ENCODE data around the gene DIP2C.
"Not testable (repeated sequence)": the region's sequence is repeated elsewhere in the genome, so short reads cannot be mapped to it uniquely, and the experiment has no call there.

DIP2C gene

DNA sequence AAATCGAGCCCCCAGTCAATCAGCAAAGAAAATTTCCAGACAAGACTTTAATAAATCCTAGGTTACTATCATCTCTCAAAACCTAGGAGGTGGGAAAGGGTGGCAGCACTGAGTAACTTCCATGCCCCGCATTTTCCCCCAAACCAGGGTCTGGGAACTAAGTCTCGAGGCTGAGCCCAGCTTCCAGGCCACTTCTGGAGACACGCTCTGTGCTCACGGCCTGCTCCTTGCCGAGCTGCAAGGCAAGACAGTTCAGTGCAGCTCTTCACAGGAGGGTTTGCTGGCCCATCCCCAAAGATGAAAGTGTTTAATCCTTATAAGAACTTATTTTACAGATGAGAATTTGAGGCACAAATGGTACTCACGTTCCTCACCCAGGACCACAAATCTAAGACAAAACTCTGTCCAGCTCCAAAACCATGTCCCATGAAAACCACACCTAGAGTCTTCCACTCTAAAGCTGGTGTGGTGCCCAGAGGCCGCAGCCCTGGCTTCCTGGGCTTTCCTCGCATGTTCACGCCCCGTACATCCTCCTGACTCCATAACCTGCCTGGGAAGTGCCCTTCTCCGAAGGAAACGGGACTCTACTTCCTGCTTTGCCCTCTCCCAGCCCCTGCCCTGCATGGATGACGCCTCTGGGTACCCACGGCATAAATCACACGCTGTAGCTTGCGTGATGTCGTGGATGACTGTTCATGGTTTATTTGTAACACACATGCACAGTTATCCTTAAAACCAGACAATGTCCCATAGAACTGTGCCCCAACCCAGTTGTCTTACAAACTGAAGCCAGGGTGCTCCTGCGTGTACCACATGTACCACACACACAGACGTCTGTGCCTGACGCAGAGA, 201.2 kb downstream of the DIP2C start:
- DNase-seq = no peak

DNA sequence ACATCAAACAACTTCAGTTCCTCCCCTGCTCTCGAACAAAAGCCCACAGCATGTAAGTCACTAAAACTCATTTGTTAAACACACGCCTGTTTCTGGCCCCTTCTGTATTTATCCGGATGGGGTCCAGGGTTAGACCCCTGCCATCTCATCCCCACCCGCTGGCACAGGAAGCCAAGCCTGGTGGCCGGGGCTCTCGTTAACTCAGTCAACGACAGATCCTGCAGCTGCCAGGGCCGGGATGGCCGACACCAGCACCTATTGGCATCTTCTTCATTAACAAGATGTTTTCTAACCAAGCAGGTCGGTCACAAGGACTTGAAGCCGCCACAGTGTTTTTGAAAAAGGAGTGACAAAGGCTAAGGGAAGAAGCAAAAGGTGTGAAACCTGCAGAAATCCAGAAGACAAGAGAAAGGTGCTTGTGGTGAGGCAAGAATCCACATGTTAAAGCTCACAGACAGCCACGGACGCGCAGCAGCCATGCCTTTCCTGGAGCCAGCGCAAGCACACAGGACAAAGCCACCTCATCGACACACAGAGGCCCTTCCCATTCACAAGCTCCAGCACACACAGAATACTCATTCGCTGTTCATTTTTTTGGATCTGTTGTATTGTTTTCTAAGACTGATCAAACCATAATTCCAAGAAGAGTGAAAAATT, 202.7 kb downstream of the DIP2C start:
- no peak for DNase-seq

DNA sequence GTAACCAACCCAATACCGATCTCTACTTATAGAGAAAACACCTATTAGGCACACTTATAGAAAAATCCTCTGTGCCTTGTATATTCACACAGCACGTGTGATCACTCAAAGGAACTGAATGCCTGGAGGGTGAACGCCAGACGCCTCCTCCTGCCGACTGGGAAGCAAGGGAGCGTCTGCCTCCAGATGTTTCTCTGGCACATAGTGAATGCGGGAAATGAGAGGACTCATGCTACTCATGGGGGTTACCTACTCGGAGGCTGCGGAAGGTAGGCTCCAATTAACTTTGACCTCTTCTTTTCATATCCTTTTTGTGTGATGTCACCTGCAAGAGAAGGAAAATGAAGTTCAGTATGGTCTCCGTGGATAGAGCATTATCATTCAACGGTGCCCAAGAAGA, 203.3 kb downstream of the DIP2C start:
- DNase-seq = no peak

DNA sequence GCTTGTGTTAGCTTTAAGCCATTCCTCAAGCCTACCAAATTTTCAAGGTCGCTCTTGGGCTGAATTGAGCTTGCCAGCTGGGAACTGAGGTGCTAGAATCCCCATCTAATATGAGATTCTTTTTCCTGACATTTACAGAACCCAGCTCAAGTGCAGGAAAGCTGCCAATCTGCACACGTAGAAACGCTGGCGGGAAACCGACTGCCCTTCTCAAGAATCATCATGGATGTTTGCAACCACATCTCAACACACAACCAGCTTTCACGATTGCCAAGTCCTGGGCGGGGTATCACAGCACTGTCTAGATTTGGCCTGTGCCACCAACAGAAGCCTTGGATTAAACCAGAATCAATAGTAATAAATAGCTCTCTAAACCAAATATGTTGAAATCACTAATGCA, 203.7 kb downstream of the DIP2C start:
- no peak for DNase-seq

DNA sequence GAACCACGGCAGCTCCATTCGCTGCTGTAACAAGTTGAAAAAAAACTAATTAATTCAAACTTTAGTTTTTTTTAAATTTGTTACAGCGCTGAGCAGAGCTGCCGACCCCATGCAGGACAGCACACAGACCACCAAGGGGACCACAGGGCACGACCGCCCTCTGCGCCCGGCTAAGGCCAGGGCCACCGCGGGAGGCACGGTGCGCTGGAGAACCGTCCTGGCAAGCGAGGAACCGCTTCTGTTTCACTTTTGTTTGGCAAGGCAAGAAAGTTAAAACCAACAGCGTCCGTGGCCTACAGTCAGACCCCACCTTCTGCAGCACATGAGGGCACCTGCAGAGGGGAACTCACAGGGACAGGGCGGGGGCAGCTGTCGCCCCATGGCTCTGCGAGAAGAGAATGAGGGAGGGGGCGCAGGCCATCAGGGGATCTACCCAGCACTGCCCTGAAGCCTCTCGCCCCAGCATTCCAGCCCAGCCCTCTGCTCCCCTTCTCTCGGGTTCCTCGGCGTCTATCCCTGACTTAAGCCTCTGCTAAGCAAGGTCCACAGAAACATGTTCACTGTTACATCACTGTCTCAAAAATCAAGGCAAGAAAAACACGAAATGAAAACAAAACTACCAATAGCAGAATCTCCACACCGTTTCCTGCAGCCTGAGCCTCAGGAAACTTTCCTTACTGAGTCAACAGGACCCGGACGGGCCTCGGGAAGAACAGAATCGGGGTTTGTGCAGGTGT, 204.4 kb downstream of the DIP2C start:
- peak in 1 of 2 donors; percentile 27 for DNase-seq

DNA sequence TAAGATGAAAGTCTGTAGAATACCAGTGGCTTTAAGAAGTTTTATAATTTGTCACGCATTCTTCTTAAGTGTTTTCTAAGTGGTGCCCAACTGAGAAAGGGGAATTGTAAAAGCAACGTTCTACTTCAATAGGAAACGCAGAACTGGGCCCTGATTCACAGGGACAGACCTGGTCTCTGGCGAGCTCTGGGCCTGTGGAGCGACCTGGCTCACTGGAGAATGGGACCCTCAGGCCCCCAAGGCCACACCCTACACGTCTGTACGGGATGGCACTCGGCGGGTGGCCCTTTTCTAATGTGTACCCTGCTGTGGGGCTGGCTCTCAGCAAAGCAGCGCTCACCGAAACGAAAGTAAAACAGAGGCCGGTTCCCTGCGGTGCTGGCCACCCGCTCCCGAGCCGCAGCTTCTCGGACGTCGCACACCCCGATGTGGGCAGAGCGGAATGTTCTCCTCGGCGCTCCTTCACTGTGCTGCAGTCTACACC, 205.0 kb downstream of the DIP2C start:
- peak; percentile 14 to 30 for DNase-seq

DNA sequence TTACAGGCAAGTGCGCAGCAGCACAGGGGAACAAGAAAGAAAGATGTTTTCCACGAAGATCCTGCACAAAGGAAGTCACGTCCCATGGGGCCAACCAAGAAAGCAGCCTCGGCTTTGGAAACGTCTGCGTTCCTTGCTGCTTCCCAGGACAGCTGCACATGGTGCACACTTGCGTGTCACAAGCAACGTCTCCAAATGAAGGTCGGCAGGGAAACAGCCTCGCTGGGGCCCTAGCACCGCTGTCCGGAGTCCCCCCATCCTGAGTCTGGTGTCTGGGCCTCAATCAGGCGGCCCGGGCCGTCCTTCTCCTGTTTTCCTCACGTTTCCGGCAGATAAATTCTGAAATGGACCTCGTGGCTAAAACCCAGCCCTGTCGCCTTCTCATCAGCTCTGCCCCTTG, 206.2 kb downstream of the DIP2C start:
- DNase-seq = no peak

DNA sequence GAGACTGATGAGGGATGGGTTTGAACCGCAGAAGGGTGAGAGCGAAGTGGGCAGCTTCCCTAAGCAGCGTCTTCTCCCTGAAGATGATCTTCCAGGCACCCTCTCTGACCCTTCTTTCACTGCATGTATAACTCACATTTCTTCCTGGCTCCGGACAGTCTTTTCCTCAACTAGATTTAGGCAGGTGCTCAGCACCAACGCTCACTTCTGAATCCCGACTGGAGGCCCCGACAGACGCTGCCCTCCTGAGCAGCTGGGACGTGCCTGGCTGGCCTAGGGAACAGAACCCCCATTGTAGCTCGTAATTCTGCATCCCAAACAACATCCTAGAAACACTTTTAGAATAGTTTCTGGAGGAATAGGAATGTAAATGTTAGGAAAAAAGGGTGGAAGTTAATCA, 206.6 kb downstream of the DIP2C start:
- DNase-seq = no peak

DNA sequence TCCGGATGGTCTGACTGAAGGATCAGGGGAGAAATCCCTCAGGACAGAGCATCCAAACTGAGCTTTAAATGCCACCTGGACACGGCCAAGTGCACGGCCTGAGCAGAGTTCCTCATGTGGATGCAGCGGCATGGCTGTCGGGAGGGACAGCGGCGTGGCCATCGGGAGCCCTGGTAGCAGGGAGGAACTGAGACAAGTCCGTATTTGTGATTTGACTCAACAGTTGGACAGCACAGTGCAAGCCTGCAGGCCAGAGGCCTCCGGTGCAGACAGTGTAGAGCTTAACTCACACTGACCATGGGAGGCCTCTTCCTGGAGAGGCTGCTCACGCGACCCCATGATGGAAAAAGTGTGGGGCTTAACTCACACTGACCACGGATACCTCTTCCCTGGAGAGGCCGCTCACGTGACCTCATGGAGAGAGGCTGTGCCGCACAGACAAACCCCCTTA, 207.4 kb downstream of the DIP2C start:
- no peak for DNase-seq

DNA sequence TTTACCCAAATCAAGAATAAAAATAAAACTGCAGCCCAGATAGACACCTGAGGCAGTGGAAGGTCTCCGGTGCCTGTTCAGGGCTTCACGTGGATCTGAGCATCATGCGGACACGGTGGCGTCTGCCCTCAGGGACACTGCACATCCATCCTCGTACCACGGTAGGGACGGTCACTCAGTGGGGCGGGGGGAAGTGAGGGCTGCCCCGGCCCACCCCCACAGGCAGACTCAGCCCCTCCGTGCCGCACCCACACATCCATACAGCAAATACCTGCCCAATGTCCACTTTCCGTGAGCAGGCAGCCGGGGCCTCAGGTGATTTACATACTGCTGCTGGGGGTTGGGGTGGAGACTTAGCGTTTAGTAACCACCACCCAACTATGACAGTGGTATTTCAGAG, 207.8 kb downstream of the DIP2C start:
- no peak for DNase-seq

DNA sequence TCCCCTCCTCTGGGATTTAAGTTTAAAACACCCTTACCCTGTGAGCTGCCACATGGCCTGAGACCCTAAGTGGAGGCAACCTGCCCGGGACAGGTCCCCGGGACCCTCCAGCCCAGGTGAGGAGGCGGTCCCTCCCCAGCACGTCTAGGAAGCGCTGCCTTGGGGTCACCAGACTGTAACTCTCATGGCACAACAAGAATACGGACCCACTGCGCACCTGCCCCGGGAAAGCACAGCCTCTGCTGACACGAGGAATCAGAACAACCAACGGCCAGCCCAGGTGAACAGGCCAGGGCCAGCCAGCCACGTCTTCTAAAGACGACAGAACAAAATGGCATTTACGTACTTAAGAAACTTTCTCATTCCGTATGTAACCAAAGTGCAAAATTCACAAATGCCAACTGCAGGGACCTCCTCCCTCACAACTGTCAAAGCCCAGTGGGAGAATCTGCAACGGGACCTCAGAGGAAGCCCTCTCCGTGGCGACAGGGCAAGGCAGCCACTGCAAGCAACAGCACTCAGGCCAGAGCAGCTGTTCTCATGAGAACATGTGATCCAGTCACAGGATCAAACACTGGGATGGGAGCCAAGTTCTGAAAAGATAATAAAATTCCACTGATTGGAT, 208.4 kb downstream of the DIP2C start:
- DNase-seq = no peak

DNA sequence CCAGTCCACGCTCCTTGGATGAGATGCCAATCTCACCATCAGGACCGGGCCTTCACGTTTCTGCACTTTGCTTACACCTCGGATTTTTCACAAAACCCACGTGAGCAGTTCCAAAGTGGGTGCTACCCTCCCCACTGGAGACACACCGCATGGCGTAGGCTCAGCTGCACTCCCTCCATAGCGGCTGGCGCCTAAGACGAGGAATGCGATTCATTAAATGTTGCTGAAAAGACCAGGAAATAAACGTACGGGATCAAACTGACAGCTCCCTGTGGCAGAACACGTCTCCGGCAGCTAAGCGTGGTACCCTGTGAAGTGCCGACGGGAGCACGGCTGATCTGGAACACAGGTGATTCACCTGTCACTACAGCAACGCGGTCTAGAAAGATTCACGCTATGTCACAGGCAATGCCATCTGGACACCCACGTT, 209.0 kb downstream of the DIP2C start:
- DNase-seq = no peak

DNA sequence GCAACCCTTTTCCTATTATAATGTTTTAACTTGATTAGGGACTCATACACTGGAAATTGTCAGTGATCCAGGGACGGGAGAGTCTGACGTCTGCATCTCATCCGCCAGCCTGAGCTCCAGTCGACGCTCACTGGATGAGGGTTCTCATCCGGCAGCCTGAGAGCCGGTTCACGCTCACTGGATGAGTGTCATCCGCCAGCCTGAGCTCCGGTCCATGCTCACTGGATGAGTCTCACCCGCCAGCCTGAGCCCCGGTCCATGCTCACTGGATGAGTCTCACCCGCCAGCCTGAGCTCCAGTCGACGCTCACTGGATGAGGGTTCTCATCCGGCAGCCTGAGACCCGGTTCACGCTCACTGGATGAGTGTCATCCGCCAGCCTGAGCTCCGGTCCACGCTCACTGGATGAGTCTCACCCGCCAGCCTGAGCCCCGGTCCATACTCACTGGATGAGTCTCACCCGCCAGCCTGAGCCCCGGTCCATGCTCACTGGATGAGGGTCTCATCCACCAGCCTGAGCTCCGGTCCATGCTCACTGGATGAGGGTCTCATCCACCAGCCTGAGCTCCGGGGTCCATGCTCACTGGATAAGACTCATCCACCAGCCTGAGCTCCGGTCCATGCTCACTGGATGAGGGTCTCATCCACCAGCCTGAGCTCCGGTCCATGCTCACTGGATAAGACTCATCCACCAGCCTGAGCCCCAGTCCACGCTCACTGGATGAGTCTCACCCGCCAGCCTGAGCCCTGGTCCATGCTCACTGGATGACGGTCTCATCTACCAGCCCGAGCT, 209.6 kb downstream of the DIP2C start:
- DNase-seq = not testable (repeated sequence)

DNA sequence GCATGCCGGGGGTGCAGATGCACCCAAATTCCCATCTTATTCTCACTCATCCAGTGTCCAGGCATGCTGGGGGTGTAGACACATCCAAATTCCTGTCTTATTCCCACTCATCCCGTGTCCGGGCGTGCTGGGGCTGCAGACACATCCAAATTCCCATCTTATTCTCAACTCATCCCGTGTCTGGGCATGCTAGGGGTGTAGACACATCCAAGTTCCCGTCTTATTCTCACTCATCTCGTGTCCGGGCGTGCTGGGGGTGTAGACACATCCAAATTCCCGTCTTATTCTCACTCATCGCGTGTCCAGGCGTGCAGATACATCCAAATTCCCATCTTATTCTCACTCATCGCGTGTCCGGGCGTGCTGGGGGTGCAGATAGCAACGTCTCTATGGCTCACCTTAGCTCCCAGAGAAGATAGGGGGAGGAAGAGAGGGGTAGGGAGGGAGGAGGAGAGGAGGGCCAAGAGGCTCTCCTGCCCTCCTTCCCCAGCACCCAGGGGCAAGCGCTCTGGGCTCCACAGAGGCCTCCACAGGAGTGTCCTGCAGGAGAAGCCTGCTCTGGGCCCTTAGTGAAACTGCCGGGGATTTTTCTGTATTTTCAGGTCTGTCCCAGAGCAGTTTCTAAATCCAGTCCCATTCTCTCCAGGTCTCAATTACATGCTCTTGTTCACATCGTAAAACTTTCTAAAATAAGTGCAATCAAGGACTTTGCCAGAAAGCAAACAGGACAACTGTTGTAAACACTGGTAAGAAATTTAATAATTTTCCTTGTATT, 210.8 kb downstream of the DIP2C start:
- DNase-seq = no peak

DNA sequence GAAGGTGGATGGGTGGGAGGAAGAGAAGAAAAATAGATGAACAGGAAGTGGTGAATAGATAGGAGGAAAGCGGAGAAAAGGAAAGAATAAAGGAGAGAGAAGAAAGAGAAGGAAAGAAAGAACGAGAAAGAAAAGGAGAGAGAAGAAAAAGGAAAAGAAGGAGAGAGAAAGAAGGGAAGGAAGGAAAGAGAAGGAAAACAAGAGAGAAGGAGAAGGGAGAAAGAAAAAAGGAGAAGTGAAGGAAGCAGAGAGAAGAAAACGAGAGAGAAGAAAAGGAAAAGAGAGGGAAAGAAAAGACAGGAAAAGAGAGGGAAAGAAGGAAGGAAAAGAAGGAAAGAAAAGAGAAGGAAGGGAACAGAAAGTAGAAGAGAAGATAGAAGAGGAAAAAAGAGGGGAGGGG, 211.8 kb downstream of the DIP2C start:
- DNase-seq = no peak

DNA sequence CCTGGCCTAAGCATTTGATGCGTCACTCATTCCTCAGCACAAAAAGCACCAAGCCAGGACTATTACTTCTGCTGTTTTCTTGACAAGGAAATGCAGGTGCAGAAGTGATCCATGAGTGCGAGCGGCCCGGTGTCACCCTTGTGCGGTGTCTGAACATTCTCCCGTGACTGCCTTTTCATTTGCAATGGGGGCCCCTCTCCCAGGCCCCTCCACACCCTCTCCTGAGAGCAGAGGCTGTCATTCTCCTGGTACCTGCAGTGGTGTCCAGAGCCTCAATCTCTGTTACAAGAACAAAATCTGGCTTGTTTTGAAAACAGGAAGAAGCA, 213.1 kb downstream of the DIP2C start:
- DNase-seq = no peak

DNA sequence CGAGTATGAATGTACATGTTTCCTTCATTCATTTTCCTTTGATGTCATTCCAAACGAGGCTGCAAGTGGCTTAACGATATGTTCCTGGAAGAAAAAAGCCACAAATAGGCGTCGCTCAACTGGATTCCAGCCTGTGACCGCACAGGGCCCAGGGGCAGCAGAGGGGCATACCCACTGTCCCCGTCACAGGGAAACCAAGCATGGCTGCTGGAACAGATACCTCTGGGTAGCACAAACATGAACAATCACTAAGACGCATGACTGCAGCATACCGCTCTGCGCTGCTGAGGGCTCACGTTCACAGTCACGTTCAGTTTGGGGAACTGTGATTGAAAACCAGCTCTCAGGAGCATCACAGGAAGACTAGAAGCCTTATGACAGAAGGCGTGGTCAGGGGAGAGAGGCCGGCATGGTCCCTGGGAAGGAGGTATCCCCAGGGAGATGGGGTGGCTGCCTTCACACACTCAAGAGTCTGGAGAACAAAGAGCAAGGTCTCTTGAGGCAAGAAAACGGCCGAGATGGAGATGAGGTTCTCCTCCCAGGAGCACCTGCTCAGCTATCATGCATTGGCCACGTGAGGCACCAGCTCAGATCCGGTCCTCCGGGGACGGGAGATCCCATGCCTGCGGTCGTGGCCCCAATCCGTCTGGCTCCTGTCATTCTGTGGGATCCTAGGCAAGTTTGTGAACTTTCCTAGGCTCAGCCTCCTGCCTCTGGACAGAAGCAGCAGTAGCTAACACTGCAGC, 213.6 kb downstream of the DIP2C start:
- no peak for DNase-seq

DNA sequence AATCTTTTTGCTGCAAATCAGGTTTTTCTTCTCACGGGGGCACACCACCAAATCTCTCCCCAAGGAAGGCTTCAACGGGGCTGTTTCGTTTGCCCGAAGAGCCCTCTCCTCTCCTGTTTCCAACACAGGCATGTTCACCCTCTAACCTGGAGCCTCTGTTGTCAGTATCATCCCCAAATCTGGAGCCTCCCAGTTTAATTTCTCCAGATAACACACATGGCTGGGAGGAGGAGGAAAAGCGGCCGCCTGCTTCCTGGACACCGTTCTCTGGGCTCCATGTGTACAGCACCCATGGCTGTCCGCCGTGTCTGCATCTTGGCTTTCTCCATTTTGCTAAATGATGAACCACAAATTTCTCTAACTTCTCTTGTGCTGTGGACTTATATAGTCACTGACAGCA, 214.5 kb downstream of the DIP2C start:
- DNase-seq = no peak

DNA sequence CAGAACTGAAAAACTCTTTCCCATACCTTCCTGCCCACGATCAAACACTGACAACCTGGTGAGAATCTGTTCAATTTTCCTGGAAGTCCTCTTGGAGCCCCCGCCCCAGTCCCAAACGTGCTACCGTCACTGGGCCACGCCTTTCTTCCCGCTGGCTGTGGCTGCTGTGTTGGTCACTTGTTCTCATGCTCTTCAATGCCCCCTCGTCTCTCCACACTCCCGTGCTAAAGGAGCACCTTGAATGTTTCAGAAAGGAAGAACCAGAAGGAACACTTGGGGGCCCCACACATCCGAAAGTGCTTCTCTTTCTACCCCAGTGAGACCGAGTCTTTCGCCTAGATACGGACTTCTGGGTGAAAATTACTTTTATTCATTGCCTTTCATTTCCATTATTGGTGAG, 215.1 kb downstream of the DIP2C start:
- DNase-seq = no peak

DNA sequence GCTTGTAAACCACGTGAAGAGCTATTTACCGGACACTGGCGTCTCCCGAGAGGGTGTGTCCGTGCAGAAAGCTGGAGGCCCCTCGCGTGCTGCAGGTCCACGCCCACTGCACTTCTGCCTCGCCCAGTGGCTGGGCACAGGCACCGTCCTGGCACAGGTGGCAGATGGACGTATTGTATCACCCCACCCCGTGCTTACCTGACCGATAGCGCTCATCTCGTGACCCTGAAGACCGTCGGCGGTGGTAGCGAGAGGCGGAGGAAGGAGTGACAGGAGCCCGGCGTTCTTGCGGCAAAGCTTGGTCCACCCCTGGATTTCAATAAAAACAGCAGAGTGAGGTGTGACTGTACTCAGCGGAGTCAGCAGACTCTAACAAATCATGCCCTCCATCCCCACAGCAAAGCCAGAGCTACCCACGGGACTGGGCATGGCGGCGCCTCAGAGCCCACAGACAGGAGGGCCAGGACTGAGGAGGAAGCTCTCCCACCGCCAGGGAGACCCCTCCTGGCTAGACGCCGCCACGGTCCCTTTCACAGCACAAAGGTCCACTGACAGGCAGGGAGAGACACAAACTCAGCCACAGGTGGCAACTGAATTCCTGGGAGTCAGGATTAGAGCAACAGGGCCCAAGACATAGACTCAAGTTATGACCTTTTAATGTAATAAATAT, 217.1 kb downstream of the DIP2C start:
- DNase-seq = no peak

Data from CD4-positive, alpha-beta T cell treated with Interleukin-1 beta for 1 hour (primary cell).